Mesothelial cell of epicardium (in vitro differentiated cells): ENCODE results near the gene PRRT1. TPM values are rescaled to one million over a fixed set of nuclear protein-coding genes. Genes with fewer than 3 reads are reported as not detected.
A peak's percentile ranks its signal among the peaks of the same experiment; 100 is the strongest.

Source experiments
- DNase-seq, 2 experiments: peaks; one replicate each; pipeline ENCODE4 v3.0.0; 2021; ENCODE audit warnings: low spot score in 2 of 2; ENCODE audit not compliant: unreplicated experiment in 2 of 2
- H3K27ac Mint-ChIP-seq: 2 replicates; pipeline ENCODE4 v1.8.0; 2021; ENCODE audit warnings: mixed read lengths
- H3K27me3 Mint-ChIP-seq: 2 replicates; pipeline ENCODE4 v1.8.0; 2021; ENCODE audit warnings: low read depth, mixed read lengths
- H3K36me3 Mint-ChIP-seq: 2 replicates; pipeline ENCODE4 v1.8.0; 2021; ENCODE audit warnings: mixed read lengths
- H3K4me1 Mint-ChIP-seq: 2 replicates; pipeline ENCODE4 v1.8.0; 2021; ENCODE audit warnings: mixed read lengths
- H3K4me3 Mint-ChIP-seq: 2 replicates; pipeline ENCODE4 v1.8.0; 2021; ENCODE audit warnings: mild to moderate bottlenecking, moderate library complexity, mixed read lengths
- H3K9me3 Mint-ChIP-seq: 2 replicates; pipeline ENCODE4 v1.8.0; 2021; ENCODE audit warnings: mixed read lengths
- CTCF ChIP-seq: fragments of 200-600 bp; sonication (generic); IDR thresholded peaks from one replicate; pipeline ENCODE4 v1.5.0; 2021; ENCODE audit warnings: antibody characterized with exemption; ENCODE audit not compliant: unreplicated experiment
- total RNA-seq: library from RNA; stranded (reverse); gene quantifications from 3 replicates; pipeline ENCODE4 v1.2.1, GENCODE V29; 2021

Gene PRRT1
- total RNA-seq, 1 donor from 2014 or later = 3.0 TPM

DNA sequence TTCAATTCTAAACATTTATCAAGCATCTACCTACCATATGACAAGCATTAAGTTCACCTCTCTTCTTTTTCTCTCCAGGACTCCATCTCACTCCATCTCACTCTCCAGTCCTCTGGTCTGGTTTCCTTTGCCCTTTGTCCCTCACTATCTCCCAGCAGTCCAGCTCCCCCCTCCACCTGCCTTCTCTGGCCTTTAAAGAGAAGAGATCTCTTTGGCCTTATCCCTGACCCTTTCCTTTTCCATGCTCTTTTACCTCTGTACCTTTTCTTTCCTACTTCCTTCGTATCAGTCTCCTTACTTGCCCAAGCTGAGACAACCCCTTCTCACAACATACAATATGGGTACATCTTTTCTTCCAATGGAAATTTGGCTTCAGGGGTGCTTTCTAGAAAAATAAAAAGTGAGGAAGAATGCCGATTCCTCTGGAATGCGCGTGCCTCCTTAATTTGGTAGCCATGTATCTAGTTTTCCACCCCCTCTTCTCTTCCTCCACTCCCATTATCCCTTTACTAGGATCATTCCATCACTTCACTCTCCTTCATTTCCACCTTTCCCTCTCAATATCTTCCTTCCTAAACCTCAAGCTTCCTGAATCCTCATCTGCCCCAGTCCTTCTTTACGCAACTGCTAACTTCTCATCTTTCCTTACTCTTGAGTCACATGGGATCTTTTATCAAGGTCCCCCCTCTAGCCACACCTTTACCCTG, 24.9 kb upstream of the PRRT1 start:
- Mint-ChIP-seq H3K4me3 (peak overlapping the region; percentile 92), H3K27ac (peak overlapping the region; percentile 98), H3K4me1 (peaks cover 59% of the 10 kb centered on the region), H3K27me3 (no peaks in the 10 kb centered on the region), H3K36me3 (peaks cover 8% of the 10 kb centered on the region), H3K9me3 (no peaks in the 10 kb centered on the region)
- no peak for DNase-seq
- no peak for TF ChIP-seq CTCF

DNA sequence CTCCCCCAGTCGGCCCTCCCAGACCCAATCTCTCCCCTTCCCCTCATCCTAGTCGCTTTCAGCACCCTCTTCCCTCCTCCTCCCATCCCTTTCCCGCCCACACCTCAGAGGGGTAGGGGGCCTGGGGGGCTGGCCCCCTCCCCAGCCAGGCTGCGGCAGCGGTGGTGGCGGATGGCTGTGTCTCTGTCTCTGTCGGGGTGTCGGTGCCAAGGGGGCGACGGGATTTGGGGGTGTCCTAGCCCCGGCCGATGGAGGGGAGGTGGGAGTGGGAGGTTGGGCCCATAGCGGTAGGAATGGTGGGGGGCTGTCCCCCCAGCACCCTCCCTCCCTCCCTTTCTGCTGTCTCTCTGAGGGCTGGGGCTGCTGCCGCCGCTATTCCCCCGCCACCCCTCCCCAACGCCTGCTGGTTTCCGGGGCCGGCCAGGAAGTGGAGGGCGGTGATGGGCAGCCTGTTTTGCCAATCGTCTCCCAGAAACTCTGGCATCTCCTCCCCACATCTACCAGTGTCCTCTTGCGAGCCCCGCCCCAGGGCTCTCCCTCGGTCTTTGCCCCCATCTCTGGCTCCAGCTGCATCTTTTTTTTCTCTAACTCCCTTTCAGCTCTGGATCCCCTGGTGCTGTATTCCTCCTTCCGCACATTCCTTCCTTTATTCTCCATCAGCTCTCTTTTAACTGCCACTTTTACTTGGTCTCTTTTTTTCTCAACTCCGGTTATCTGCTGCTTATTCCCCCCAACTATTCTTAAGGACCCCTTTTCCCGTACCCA, 24.2 kb upstream of the PRRT1 start, which contains the start of gene AGPAT1:
TSS of gene AGPAT1 (minus strand) at position 374 of the 765 bp plus-strand sequence. CDS start 4,588 bp downstream, outside the sequence.
- H3K9me3 Mint-ChIP-seq = no peaks in the 10 kb centered on the region
- peak within 1 kb of the TSS; percentile 98 for H3K27ac Mint-ChIP-seq
- no peak for TF ChIP-seq CTCF
- H3K4me3 Mint-ChIP-seq = peak within 1 kb of the TSS; percentile 92
- no peaks in the 10 kb centered on the region for H3K27me3 Mint-ChIP-seq
- peak; percentile 95 to 98 for DNase-seq
- peaks cover 13% of the 10 kb centered on the region for H3K36me3 Mint-ChIP-seq
- H3K4me1 Mint-ChIP-seq = peaks cover 59% of the 10 kb centered on the region

GRCh38 chr6:32175322-32175710, 23.6 kb upstream of the PRRT1 start:
- peak overlapping the region; percentile 62 for H3K27ac Mint-ChIP-seq
- no peaks in the 10 kb centered on the region for H3K27me3 Mint-ChIP-seq
- H3K9me3 Mint-ChIP-seq = no peaks in the 10 kb centered on the region
- no peak for TF ChIP-seq CTCF
- peak overlapping the region; percentile 92 for H3K4me3 Mint-ChIP-seq
- no peak for DNase-seq
- H3K36me3 Mint-ChIP-seq = peaks cover 7% of the 10 kb centered on the region
- peaks cover 59% of the 10 kb centered on the region for H3K4me1 Mint-ChIP-seq

DNA sequence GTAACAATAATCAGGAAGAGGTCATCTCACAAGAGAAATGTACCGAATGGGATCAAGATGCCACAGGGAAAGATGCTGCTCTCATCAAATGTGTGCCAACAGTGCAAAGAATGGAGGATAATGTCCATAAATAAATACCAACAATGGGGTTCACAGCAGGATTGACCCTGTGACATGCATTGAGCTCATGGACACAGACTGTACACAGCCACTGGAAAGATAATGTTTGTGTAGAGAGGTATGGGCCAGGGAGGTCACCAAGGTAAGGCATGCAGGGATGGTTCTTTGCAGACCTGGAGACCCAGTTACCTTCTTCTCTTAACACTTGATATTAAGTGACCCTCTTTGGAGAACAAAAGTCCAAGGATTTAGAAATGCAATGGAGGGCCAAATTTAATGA, 22.7 kb upstream of the PRRT1 start:
- H3K27me3 Mint-ChIP-seq = no peaks in the 10 kb centered on the region
- H3K4me1 Mint-ChIP-seq = peaks cover 52% of the 10 kb centered on the region
- H3K9me3 Mint-ChIP-seq = no peaks in the 10 kb centered on the region
- H3K27ac Mint-ChIP-seq = peak overlapping the region; percentile 23
- peaks cover 11% of the 10 kb centered on the region for H3K36me3 Mint-ChIP-seq
- no peak for TF ChIP-seq CTCF
- H3K4me3 Mint-ChIP-seq = peak overlapping the region; percentile 92
- DNase-seq = no peak

DNA sequence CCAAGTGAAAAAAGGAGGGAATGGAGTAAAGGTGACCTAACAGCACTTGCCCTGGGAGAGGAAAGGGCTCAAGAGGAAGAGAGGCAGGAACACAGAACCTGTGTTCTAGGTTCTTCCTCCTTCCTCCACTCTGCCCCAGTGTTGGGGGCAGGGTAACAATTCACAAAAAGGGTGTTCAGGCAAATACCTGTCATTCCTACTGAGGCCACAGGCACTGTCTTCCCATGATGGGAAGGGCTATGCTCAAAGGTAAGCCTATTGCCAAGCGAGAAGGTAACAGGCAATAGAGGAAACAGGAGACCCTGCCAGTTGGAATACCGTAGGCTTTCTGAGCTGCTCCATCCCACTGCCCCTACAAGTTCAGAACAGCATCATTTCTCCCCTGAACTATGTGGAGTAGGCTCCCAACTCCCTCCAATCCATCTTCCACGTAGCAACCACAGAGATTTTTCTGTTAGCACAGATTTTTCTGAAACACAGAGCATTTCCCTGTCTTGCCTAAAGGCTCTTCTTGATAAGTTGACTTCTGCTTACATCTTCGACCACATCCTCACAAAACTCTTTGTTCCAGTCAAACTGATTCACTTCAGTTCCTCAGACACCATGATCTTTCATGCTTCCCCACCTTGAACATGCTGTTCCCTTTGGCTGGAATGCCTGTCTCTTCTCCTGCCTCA, 21.4 kb upstream of the PRRT1 start:
- Mint-ChIP-seq H3K4me1 (peaks cover 46% of the 10 kb centered on the region), H3K27me3 (no peaks in the 10 kb centered on the region), H3K27ac (peak overlapping the region; percentile 23), H3K36me3 (peaks cover 19% of the 10 kb centered on the region), H3K9me3 (no peaks in the 10 kb centered on the region), H3K4me3 (no peak overlapping the region)
- DNase-seq = no peak
- TF ChIP-seq CTCF = no peak
